COLO829 (cell line): ENCODE measurements around the gene CRABP1.

Experiments used
- DNase-seq: peaks from one replicate; pipeline ENCODE4 v3.0.0; 2012; ENCODE audit warnings: low spot score

CRABP1 gene

GRCh38 chr15:78347586-78348543 is 7.7 kb downstream of the CRABP1 start:
- no peak for DNase-seq

- DNase-seq, result no peak
These were observed 9.9 kb downstream of the CRABP1 start for GRCh38 chr15:78350058-78350457.

GRCh38 chr15:78351539-78351938 is 11.4 kb downstream of the CRABP1 start:
- no peak for DNase-seq

GRCh38 chr15:78353093-78353492 is 12.9 kb downstream of the CRABP1 start:
- DNase-seq, result no peak

GRCh38 chr15:78355177-78355576 is 15.0 kb downstream of the CRABP1 start:
- no peak for DNase-seq

GRCh38 chr15:78358102-78358870 is 18.1 kb downstream of the CRABP1 start:
- no peak for DNase-seq

- DNase-seq, result no peak
These were observed 19.1 kb downstream of the CRABP1 start for GRCh38 chr15:78359041-78359808.

GRCh38 chr15:78360367-78360801 is 20.2 kb downstream of the CRABP1 start:
- no peak for DNase-seq

- DNase-seq, result no peak
These were observed 21.0 kb downstream of the CRABP1 start for GRCh38 chr15:78360958-78361718.

- no peak for DNase-seq
These were observed 21.8 kb downstream of the CRABP1 start for GRCh38 chr15:78361771-78362506.

- DNase-seq, result no peak
These were observed 22.7 kb downstream of the CRABP1 start for GRCh38 chr15:78362716-78363380.

- DNase-seq, result no peak
These were observed 23.2 kb downstream of the CRABP1 start for GRCh38 chr15:78363381-78363734.

- no peak for DNase-seq
These were observed 24.1 kb downstream of the CRABP1 start for GRCh38 chr15:78364233-78364632.

GRCh38 chr15:78365917-78366316 is 25.8 kb downstream of the CRABP1 start:
- DNase-seq, result no peak

GRCh38 chr15:78366342-78366741 is 26.2 kb downstream of the CRABP1 start:
- DNase-seq, result no peak

- DNase-seq, result no peak
These were observed 28.5 kb downstream of the CRABP1 start for GRCh38 chr15:78368651-78369050.

GRCh38 chr15:78369161-78369560 is 29.0 kb downstream of the CRABP1 start:
- DNase-seq, result no peak

GRCh38 chr15:78370013-78370412 is 29.9 kb downstream of the CRABP1 start:
- DNase-seq, result no peak

- DNase-seq, result no peak
These were observed 32.7 kb downstream of the CRABP1 start for GRCh38 chr15:78372880-78373279.
